ENCODE results near the gene SLC49A4.

DNA sequence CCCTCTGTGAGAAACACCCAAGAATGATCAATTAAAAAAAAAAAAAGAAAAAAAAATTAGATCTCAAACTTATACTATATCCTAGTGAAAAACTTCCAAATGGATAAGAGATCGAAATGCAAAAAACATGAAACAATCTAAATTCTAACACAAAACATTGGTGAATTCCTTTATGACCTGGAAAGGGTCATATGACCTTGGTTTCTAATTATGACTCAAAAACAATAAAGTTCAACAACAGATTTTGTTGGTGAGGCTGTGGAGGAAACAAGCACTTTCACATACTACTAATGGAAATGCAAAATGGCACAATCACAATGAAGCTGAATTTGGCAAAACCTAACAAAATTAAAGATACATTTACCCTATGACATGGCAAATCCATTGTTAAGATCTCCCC is 46.5 kb upstream of the SLC49A4 start:
- TF ChIP-seq, protein P1, sequence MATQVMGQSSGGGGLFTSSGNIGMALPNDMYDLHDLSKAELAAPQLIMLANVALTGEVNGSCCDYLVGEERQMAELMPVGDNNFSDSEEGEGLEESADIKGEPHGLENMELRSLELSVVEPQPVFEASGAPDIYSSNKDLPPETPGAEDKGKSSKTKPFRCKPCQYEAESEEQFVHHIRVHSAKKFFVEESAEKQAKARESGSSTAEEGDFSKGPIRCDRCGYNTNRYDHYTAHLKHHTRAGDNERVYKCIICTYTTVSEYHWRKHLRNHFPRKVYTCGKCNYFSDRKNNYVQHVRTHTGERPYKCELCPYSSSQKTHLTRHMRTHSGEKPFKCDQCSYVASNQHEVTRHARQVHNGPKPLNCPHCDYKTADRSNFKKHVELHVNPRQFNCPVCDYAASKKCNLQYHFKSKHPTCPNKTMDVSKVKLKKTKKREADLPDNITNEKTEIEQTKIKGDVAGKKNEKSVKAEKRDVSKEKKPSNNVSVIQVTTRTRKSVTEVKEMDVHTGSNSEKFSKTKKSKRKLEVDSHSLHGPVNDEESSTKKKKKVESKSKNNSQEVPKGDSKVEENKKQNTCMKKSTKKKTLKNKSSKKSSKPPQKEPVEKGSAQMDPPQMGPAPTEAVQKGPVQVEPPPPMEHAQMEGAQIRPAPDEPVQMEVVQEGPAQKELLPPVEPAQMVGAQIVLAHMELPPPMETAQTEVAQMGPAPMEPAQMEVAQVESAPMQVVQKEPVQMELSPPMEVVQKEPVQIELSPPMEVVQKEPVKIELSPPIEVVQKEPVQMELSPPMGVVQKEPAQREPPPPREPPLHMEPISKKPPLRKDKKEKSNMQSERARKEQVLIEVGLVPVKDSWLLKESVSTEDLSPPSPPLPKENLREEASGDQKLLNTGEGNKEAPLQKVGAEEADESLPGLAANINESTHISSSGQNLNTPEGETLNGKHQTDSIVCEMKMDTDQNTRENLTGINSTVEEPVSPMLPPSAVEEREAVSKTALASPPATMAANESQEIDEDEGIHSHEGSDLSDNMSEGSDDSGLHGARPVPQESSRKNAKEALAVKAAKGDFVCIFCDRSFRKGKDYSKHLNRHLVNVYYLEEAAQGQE (IDR thresholded peaks at IDR 0.05; ENCODE audit: insufficient read depth in 1 of 2, low read depth in 2 of 2, low read length in 2 of 2) = no peak
- no peak for TF ChIP-seq POLR2AphosphoS5 (IDR thresholded peaks at IDR 0.05; ENCODE audit: low read depth, low read length)
